Midbrain (tissue), 1 donor: Measurements from ENCODE around the gene PPP1R3G.

ENCODE experiments used
- DNase-seq: peaks from one replicate; lab custom pipeline; 2025; lab: John Stamatoyannopoulos, UW

Gene PPP1R3G

GRCh38 chr6:5094327-5094726 is 9.2 kb downstream of the PPP1R3G start:
- no peak for DNase-seq

GRCh38 chr6:5095236-5095635 is 10.1 kb downstream of the PPP1R3G start:
- no peak for DNase-seq

- DNase-seq, result no peak
Measured at GRCh38 chr6:5096482-5096881, 11.3 kb downstream of the PPP1R3G start.

- DNase-seq, result no peak
Measured at GRCh38 chr6:5098501-5099270, 13.5 kb downstream of the PPP1R3G start.

- DNase-seq, result no peak
Measured at GRCh38 chr6:5099537-5099936, 14.4 kb downstream of the PPP1R3G start.

- no peak for DNase-seq
Measured at GRCh38 chr6:5100806-5101205, 15.7 kb downstream of the PPP1R3G start.

- DNase-seq, result no peak
Measured at GRCh38 chr6:5102267-5102970, 17.3 kb downstream of the PPP1R3G start.

GRCh38 chr6:5103250-5103649 is 18.1 kb downstream of the PPP1R3G start:
- no peak for DNase-seq

GRCh38 chr6:5104667-5105066 is 19.5 kb downstream of the PPP1R3G start:
- no peak for DNase-seq

GRCh38 chr6:5105146-5105545 is 20.0 kb downstream of the PPP1R3G start:
- no peak for DNase-seq

- no peak for DNase-seq
Measured at GRCh38 chr6:5107341-5107740, 22.2 kb downstream of the PPP1R3G start.

GRCh38 chr6:5108068-5108467 is 22.9 kb downstream of the PPP1R3G start:
- no peak for DNase-seq

GRCh38 chr6:5108536-5109150 is 23.5 kb downstream of the PPP1R3G start:
- no peak for DNase-seq

- DNase-seq, result no peak
Measured at GRCh38 chr6:5109436-5109835, 24.3 kb downstream of the PPP1R3G start.

GRCh38 chr6:5110246-5110645 is 25.1 kb downstream of the PPP1R3G start:
- no peak for DNase-seq

- no peak for DNase-seq
Measured at GRCh38 chr6:5111626-5112025, 26.5 kb downstream of the PPP1R3G start.

- DNase-seq, result no peak
Measured at GRCh38 chr6:5112066-5112799, 27.1 kb downstream of the PPP1R3G start.

- DNase-seq, result no peak
Measured at GRCh38 chr6:5113096-5113495, 28.0 kb downstream of the PPP1R3G start.

GRCh38 chr6:5115168-5115567 is 30.0 kb downstream of the PPP1R3G start:
- no peak for DNase-seq

- DNase-seq, result no peak
Measured at GRCh38 chr6:5116243-5116991, 31.3 kb downstream of the PPP1R3G start.

- no peak for DNase-seq
Measured at GRCh38 chr6:5119090-5119951, 34.2 kb downstream of the PPP1R3G start.
